ENCODE results near the gene CELF2.

GRCh38 chr10:11338160-11338844, 320.6 kb downstream of the CELF2 start:
- TF ChIP-seq, protein P1, sequence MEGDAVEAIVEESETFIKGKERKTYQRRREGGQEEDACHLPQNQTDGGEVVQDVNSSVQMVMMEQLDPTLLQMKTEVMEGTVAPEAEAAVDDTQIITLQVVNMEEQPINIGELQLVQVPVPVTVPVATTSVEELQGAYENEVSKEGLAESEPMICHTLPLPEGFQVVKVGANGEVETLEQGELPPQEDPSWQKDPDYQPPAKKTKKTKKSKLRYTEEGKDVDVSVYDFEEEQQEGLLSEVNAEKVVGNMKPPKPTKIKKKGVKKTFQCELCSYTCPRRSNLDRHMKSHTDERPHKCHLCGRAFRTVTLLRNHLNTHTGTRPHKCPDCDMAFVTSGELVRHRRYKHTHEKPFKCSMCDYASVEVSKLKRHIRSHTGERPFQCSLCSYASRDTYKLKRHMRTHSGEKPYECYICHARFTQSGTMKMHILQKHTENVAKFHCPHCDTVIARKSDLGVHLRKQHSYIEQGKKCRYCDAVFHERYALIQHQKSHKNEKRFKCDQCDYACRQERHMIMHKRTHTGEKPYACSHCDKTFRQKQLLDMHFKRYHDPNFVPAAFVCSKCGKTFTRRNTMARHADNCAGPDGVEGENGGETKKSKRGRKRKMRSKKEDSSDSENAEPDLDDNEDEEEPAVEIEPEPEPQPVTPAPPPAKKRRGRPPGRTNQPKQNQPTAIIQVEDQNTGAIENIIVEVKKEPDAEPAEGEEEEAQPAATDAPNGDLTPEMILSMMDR (IDR thresholded peaks at IDR 0.05; ENCODE audit: poor library complexity, severe bottlenecking) = no peak
- no peak for TF ChIP-seq POLR2AphosphoS5 (IDR thresholded peaks at IDR 0.05)
